Fibroblast of villous mesenchyme (primary cell): ENCODE data around the gene ITGB7. TPM values are rescaled to one million over a fixed set of nuclear protein-coding genes. Genes with fewer than 3 reads are reported as not detected.
A peak's percentile ranks its signal among the peaks of the same experiment; 100 is the strongest.

Experiments
- DNase-seq: peaks from one replicate; pipeline ENCODE4 v3.0.0-alpha.2; 2010; ENCODE audit warnings: low read depth
- H3K4me3 ChIP-seq: 2 replicates; pipeline ENCODE4 v1.5.1; 2011; ENCODE audit warnings: low read depth, mild to moderate bottlenecking, low read length
- CTCF ChIP-seq: IDR thresholded peaks from 2 replicates; pipeline ENCODE4 v1.5.1; 2012; ENCODE audit warnings: low read depth, mild to moderate bottlenecking, low read length; ENCODE audit not compliant: insufficient read depth
- total RNA-seq: library from RNA; depleted of rRNA; stranded (reverse); fragments of >200 nt; gene quantifications from 2 replicates; pipeline ENCODE4 v1.2.3, GENCODE V29; 2012

The ITGB7 gene
- total RNA-seq, 1 donor: not detected

GRCh38 chr12:53220694-53221202 is 13.7 kb upstream of the ITGB7 start:
- no peak for TF ChIP-seq CTCF
- peak overlapping the region; percentile 75 for H3K4me3 ChIP-seq
- DNase-seq: peak; percentile 95

DNA sequence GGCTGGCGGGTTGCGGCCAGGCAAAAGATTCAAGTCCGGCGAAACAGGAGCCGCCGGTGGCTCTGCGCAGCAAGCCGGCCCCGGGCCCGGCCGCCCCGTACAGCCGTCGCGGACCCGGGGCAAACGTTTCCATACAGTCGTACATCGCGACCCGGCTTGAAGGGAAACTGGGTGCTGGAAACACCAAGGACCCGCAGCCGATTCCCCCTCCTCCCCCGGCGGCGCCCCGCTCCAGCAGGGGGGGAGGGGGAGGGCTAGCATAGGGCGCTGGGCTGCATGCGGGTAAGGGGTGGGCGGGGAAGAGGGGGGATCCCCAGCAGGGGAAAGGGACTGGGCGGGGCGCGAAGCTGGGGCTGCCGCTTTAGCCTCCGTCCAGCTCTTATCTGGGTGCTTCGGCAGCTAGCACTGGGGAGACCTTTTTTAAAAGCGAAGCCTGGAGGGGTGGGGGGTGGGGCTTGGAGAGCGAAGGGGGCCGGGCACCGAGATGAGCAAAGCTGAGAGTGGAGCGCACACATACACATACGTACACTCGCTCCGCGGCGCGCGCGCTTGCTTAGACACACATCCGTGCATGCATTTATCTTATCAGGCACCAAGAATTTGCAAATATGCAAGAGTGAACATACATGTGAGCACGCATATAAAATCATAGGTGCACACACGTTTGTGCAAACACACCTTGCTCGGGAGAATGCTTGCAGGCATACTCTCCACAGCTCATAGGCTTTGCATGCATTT is 13.1 kb upstream of the ITGB7 start:
- TF ChIP-seq CTCF: no peak
- DNase-seq: peak; percentile 82
- peak overlapping the region; percentile 75 for H3K4me3 ChIP-seq

GRCh38 chr12:53219292-53219955 is 12.4 kb upstream of the ITGB7 start:
- peak; percentile 55 for DNase-seq
- H3K4me3 ChIP-seq: peak overlapping the region; percentile 75
- no peak for TF ChIP-seq CTCF

DNA sequence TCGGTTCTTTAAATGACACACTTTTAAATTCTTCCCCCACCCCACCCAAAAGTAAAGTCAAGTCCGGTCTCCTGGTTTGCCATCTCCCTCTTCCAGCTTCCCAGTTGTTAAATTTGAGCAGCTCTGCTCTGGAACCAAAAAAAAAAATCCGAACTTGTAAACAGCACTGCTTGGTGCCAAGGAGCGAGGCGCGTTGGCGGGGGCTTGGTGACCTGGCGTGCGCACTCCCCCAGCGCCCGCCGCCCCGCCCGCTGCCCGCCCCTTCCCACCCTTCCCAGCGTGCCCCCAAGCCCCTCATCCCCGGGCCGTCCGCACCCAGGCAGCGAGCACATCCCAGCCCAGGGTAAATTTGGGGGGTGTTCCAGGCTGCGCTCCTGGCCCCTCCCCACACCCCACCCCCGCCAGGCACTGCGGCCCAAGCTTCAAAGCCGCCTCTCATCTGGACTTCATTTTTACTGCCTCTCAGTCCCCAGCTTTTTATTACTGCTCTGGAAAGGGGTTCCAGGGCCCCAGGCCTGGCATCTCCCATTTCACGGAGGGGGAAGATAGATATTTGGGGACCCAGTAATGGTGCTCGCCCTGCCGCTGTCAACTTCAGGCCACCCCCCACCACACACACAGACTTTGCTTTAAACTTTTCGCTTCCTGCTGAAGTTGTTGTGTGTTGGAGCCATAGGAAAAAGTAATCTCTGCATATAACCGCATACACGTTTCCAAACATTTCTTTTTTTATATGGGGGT is 11.7 kb upstream of the ITGB7 start:
- peak; percentile 30 for DNase-seq
- no peak for TF ChIP-seq CTCF

GRCh38 chr12:53217931-53218307 is 10.9 kb upstream of the ITGB7 start:
- no peak for DNase-seq
- H3K4me3 ChIP-seq: peak overlapping the region; percentile 75
- TF ChIP-seq CTCF: no peak

More for the DNA sequence above, 11.7 kb upstream of the ITGB7 start:
- peak overlapping the region; percentile 75 for H3K4me3 ChIP-seq

GRCh38 chr12:53217051-53217930 is 10.2 kb upstream of the ITGB7 start:
- peak overlapping the region; percentile 75 for H3K4me3 ChIP-seq
- no peak for TF ChIP-seq CTCF
- peak; percentile 40 for DNase-seq
